Mucosa of rectum (tissue), 2 donors: ENCODE measurements around the gene MED13L.
"Not testable (repeated sequence)": the region's sequence is repeated elsewhere in the genome, so short reads cannot be mapped to it uniquely, and the experiment has no call there.

Experiments
- H3K27ac ChIP-seq, 2 donors: one replicate each; pipeline ENCODE4 v1.7.0; 2013; ENCODE audit warnings: inconsistent platforms in 2 of 2, low read depth in 2 of 2, low read length in 2 of 2
- H3K27me3 ChIP-seq, 2 donors: one replicate each; pipeline ENCODE4 v1.7.0; 2013; ENCODE audit warnings: low read length in 2 of 2; ENCODE audit not compliant: control insufficient read depth in 2 of 2, insufficient read depth in 2 of 2
- H3K36me3 ChIP-seq, 2 donors: one replicate each; pipeline ENCODE4 v1.7.0; 2013; ENCODE audit warnings: low read length in 2 of 2; ENCODE audit not compliant: control insufficient read depth in 2 of 2, insufficient read depth in 2 of 2
- H3K4me1 ChIP-seq, 2 donors: one replicate each; pipeline ENCODE4 v1.7.0; 2013; ENCODE audit warnings: low read length in 2 of 2, mild to moderate bottlenecking in 1 of 2; ENCODE audit not compliant: control insufficient read depth in 2 of 2, insufficient read depth in 2 of 2
- H3K4me3 ChIP-seq, 2 donors: one replicate each; pipeline ENCODE4 v1.7.0; 2013; ENCODE audit warnings: low read length in 2 of 2
- H3K9ac ChIP-seq, 2 donors: one replicate each; pipeline ENCODE4 v1.7.0; 2013; ENCODE audit warnings: low read length in 2 of 2, low read depth in 1 of 2, mild to moderate bottlenecking in 1 of 2
- H3K9me3 ChIP-seq, 2 donors: one replicate each; pipeline ENCODE4 v1.7.0; 2013; ENCODE audit warnings: low read length in 2 of 2; ENCODE audit not compliant: control insufficient read depth in 2 of 2
- donor health status: healthy.
- donor health status: Normal muscosa, but diverticular disease.

MED13L gene

GRCh38 chr12:115988212-115988611 lies 289.3 kb downstream of the MED13L start:
- peaks cover 52 to 65% of the 10 kb centered on the region in 2 donors for H3K36me3 ChIP-seq
- no peaks in the 10 kb centered on the region for H3K27me3 ChIP-seq
- H3K4me3 ChIP-seq = no peak overlapping the region
- no peaks in the 10 kb centered on the region for H3K9me3 ChIP-seq
- no peak overlapping the region for H3K9ac ChIP-seq
- no peak overlapping the region for H3K27ac ChIP-seq
- no peaks in the 10 kb centered on the region for H3K4me1 ChIP-seq

GRCh38 chr12:115984616-115985015 lies 292.9 kb downstream of the MED13L start:
- H3K9ac ChIP-seq = no peak overlapping the region
- H3K27me3 ChIP-seq = no peaks in the 10 kb centered on the region
- H3K4me3 ChIP-seq = no peak overlapping the region
- H3K27ac ChIP-seq = no peak overlapping the region
- H3K4me1 ChIP-seq = no peaks in the 10 kb centered on the region
- no peaks in the 10 kb centered on the region for H3K9me3 ChIP-seq
- peaks cover 66 to 71% of the 10 kb centered on the region in 2 donors for H3K36me3 ChIP-seq

- Histone ChIP-seq H3K27me3 (no peaks in the 10 kb centered on the region), H3K27ac (no peak overlapping the region), H3K9ac (no peak overlapping the region), H3K36me3 (peaks cover 69 to 75% of the 10 kb centered on the region in 2 donors), H3K4me3 (no peak overlapping the region), H3K4me1 (no peaks in the 10 kb centered on the region), H3K9me3 (no peaks in the 10 kb centered on the region)
These were observed 294.2 kb downstream of the MED13L start for GRCh38 chr12:115983226-115983798.

- Histone ChIP-seq H3K9me3 (no peaks in the 10 kb centered on the region), H3K9ac (no peak overlapping the region), H3K4me3 (no peak overlapping the region), H3K36me3 (peaks cover 56 to 57% of the 10 kb centered on the region in 2 donors), H3K4me1 (no peaks in the 10 kb centered on the region), H3K27ac (no peak overlapping the region), H3K27me3 (no peaks in the 10 kb centered on the region)
These were observed 297.2 kb downstream of the MED13L start for GRCh38 chr12:115980339-115980738.

- Histone ChIP-seq H3K9me3 (no peaks in the 10 kb centered on the region), H3K9ac (no peak overlapping the region), H3K27me3 (no peaks in the 10 kb centered on the region), H3K36me3 (peaks cover 56 to 61% of the 10 kb centered on the region in 2 donors), H3K4me1 (no peaks in the 10 kb centered on the region), H3K4me3 (no peak overlapping the region), H3K27ac (no peak overlapping the region)
These were observed 297.6 kb downstream of the MED13L start for GRCh38 chr12:115979851-115980250.

GRCh38 chr12:115979351-115979750 lies 298.1 kb downstream of the MED13L start:
- peaks cover 53 to 63% of the 10 kb centered on the region in 2 donors for H3K36me3 ChIP-seq
- H3K27me3 ChIP-seq = no peaks in the 10 kb centered on the region
- H3K9me3 ChIP-seq = no peaks in the 10 kb centered on the region
- no peak overlapping the region for H3K27ac ChIP-seq
- no peak overlapping the region for H3K9ac ChIP-seq
- no peak overlapping the region for H3K4me3 ChIP-seq
- H3K4me1 ChIP-seq = no peaks in the 10 kb centered on the region

GRCh38 chr12:115976829-115977228 lies 300.7 kb downstream of the MED13L start:
- not testable (repeated sequence) for H3K9ac ChIP-seq, H3K4me1 ChIP-seq
- H3K36me3 ChIP-seq = peaks cover 50 to 57% of the 10 kb centered on the region in 2 donors

GRCh38 chr12:115975411-115975810 lies 302.1 kb downstream of the MED13L start:
- Histone ChIP-seq H3K36me3 (peaks cover 50 to 54% of the 10 kb centered on the region in 2 donors), H3K27ac (no peak overlapping the region), H3K27me3 (no peaks in the 10 kb centered on the region), H3K9ac (no peak overlapping the region), H3K4me3 (no peak overlapping the region), H3K9me3 (no peaks in the 10 kb centered on the region), H3K4me1 (no peaks in the 10 kb centered on the region)

More at GRCh38 chr12:115976829-115977228, 300.7 kb downstream of the MED13L start:
- not testable (repeated sequence) for H3K9me3 ChIP-seq, H3K27ac ChIP-seq, H3K4me3 ChIP-seq, H3K27me3 ChIP-seq

- no peak overlapping the region for H3K9ac ChIP-seq
- H3K4me1 ChIP-seq = no peaks in the 10 kb centered on the region
- H3K9me3 ChIP-seq = no peaks in the 10 kb centered on the region
- no peak overlapping the region for H3K4me3 ChIP-seq
- H3K36me3 ChIP-seq = peaks cover 47 to 52% of the 10 kb centered on the region in 2 donors
- no peak overlapping the region for H3K27ac ChIP-seq
- no peaks in the 10 kb centered on the region for H3K27me3 ChIP-seq
These were observed 303.3 kb downstream of the MED13L start for GRCh38 chr12:115973968-115974724.

- Histone ChIP-seq H3K4me3 (no peak overlapping the region), H3K9me3 (no peaks in the 10 kb centered on the region), H3K27me3 (no peaks in the 10 kb centered on the region), H3K9ac (no peak overlapping the region), H3K36me3 (peaks cover 51 to 59% of the 10 kb centered on the region in 2 donors), H3K27ac (no peak overlapping the region), H3K4me1 (no peaks in the 10 kb centered on the region)
These were observed 304.4 kb downstream of the MED13L start for GRCh38 chr12:115973066-115973465.
